Measurements from ENCODE around the gene TRIM13. TPM values are rescaled to one million over a fixed set of nuclear protein-coding genes. Genes with fewer than 3 reads are reported as not detected.

TRIM13 gene
- total RNA-seq, 1 experiment from 2014 or later, result 45.4 TPM

- no peaks in the 10 kb centered on the region for H4K20me1 ChIP-seq (ENCODE audit: control insufficient read depth, insufficient read depth, insufficient read length)
- H3K14ac ChIP-seq (ENCODE audit: insufficient read depth, low read length), result no peak overlapping the region
- H2BK20ac ChIP-seq (ENCODE audit: low read depth, low read length, poor library complexity, severe bottlenecking), result no peak overlapping the region
- H3K9me3 ChIP-seq (ENCODE audit: control insufficient read depth, low read depth, low read length), result no peaks in the 10 kb centered on the region
- Mint-ChIP-seq H3K9me3 (peaks cover 0 to 8% of the 10 kb centered on the region in 2 experiments; a peak in 1 of 5 replicates), H3K36me3 (ENCODE audit: insufficient read depth in 1 of 3, low read depth in 3 of 3) (no peaks in the 10 kb centered on the region), H3K4me1 (no peaks in the 10 kb centered on the region), H3K27ac (no peak overlapping the region), H3K4me3 (no peak overlapping the region), H3K27me3 (ENCODE audit: low read depth) (no peaks in the 10 kb centered on the region; the same call in 1 of the 2 replicates)
- TF ChIP-seq CTCF (conservative IDR thresholded peaks at IDR 0.05), result no peak
- no peak overlapping the region for H2AFZ ChIP-seq (ENCODE audit: low read length)
- no peak overlapping the region for H2BK12ac ChIP-seq (ENCODE audit: insufficient read length, low read depth, low read length)
- no peak overlapping the region for H2BK5ac ChIP-seq (ENCODE audit: insufficient read length, low read length)
- H3K4me2 ChIP-seq (ENCODE audit: insufficient read depth, insufficient read length, low read length), result no peak overlapping the region
- no peak overlapping the region for H3K23ac ChIP-seq (ENCODE audit: insufficient read length, low read depth, low read length)
- no peak overlapping the region for H3T11ph ChIP-seq (ENCODE audit: low read length)
- no peaks in the 10 kb centered on the region for H3K27me3 ChIP-seq (ENCODE audit: insufficient read depth, low read length)
- H4K5ac ChIP-seq (ENCODE audit: insufficient read length, low read depth, low read length), result no peak overlapping the region
- H4K8ac ChIP-seq (replicated peaks; ENCODE audit: insufficient read length, low read depth, low read length), result no peak overlapping the region
- no peak overlapping the region for H4K91ac ChIP-seq (ENCODE audit: insufficient read length, low read depth, low read length)
- H3K27ac ChIP-seq (ENCODE audit: insufficient read length, low read depth, low read length), result no peak overlapping the region
- no peaks in the 10 kb centered on the region for H3K79me2 ChIP-seq (ENCODE audit: insufficient read depth, low read length)
- H3K18ac ChIP-seq (ENCODE audit: insufficient read length, low read depth, low read length), result no peak overlapping the region
- no peak overlapping the region for H2AK5ac ChIP-seq (ENCODE audit: insufficient read length, low read length)
- no peaks in the 10 kb centered on the region for H3K23me2 ChIP-seq (ENCODE audit: insufficient read length, low read depth, low read length, poor library complexity, severe bottlenecking)
- no peak overlapping the region for H2BK120ac ChIP-seq (ENCODE audit: low read depth, low read length, poor library complexity, severe bottlenecking)
- no peaks in the 10 kb centered on the region for H3K79me1 ChIP-seq (ENCODE audit: insufficient read depth, low read depth, low read length, poor library complexity, severe bottlenecking)
- no CpG with 5 or more reads among the region's 3 CpGs for WGBS (ENCODE audit: extremely low coverage, insufficient read length, low lambda C conversion rate)
- H3K9ac ChIP-seq (ENCODE audit: extremely low read depth, insufficient read length, low read length), result no peak overlapping the region
- DNase-seq, result no peak
- no peak overlapping the region for H3K4ac ChIP-seq (ENCODE audit: low read depth, low read length)
- H3K56ac ChIP-seq (ENCODE audit: insufficient read length, low read depth, low read length), result no peak overlapping the region
- no peaks in the 10 kb centered on the region for H3K4me1 ChIP-seq (ENCODE audit: insufficient read depth, low read length)
- H2BK15ac ChIP-seq (ENCODE audit: low read depth, low read length), result no peak overlapping the region
These were observed 40.7 kb upstream of the TRIM13 start for GRCh38 chr13:49956131-49956530.
